ENCODE data around the gene AMFR.

- TF ChIP-seq POLR2A (IDR thresholded peaks at IDR 0.05) (no peak), CTCF (IDR thresholded peaks at IDR 0.05 in 8 of 11, conservative IDR thresholded peaks at IDR 0.05 in 3 of 11) (no peak), POLR2AphosphoS5 (IDR thresholded peaks at IDR 0.05) (no peak)
These were observed 89.2 kb downstream of the AMFR start for GRCh38 chr16:56336071-56336688.

Data from spleen (tissue), 7 donors.